GM12878 (cell line): Measurements from ENCODE around the gene PDE10A.

Experiments
- CTCF ChIP-seq, 3 experiments: IDR thresholded peaks in 2 of 3; conservative IDR thresholded peaks in 1 of 3; 2 replicates each; pipeline ENCODE4 v1.5.1; 2011; ENCODE audit warnings: low read depth in 3 of 3, low read length in 3 of 3, mild to moderate bottlenecking in 3 of 3, control low read depth in 2 of 3, moderate library complexity in 2 of 3, inconsistent platforms in 1 of 3, mixed read lengths in 1 of 3; ENCODE audit not compliant: control insufficient read depth in 2 of 3, insufficient read depth in 1 of 3; ENCODE audit errors: extremely low read depth in 1 of 3
- ETV6 ChIP-seq, 2 experiments: fragments of 450-650 bp in 1 of 2; IDR thresholded peaks in 1 of 2; conservative IDR thresholded peaks in 1 of 2; 2 replicates each; pipeline ENCODE4 v1.6.1; 2014; ENCODE audit warnings: antibody characterized with exemption in 1 of 2, borderline replicate concordance in 1 of 2, low read depth in 1 of 2, mild to moderate bottlenecking in 1 of 2, moderate library complexity in 1 of 2
- GATAD2B ChIP-seq: fragments of 450-650 bp; conservative IDR thresholded peaks from 2 replicates; pipeline ENCODE4 v1.6.1; 2017; ENCODE audit warnings: low read depth, mild to moderate bottlenecking, moderate library complexity
- POLR2AphosphoS5 ChIP-seq: IDR thresholded peaks from 2 replicates; pipeline ENCODE4 v1.6.1; 2011; ENCODE audit warnings: mild to moderate bottlenecking, low read length, inconsistent platforms

DNA sequence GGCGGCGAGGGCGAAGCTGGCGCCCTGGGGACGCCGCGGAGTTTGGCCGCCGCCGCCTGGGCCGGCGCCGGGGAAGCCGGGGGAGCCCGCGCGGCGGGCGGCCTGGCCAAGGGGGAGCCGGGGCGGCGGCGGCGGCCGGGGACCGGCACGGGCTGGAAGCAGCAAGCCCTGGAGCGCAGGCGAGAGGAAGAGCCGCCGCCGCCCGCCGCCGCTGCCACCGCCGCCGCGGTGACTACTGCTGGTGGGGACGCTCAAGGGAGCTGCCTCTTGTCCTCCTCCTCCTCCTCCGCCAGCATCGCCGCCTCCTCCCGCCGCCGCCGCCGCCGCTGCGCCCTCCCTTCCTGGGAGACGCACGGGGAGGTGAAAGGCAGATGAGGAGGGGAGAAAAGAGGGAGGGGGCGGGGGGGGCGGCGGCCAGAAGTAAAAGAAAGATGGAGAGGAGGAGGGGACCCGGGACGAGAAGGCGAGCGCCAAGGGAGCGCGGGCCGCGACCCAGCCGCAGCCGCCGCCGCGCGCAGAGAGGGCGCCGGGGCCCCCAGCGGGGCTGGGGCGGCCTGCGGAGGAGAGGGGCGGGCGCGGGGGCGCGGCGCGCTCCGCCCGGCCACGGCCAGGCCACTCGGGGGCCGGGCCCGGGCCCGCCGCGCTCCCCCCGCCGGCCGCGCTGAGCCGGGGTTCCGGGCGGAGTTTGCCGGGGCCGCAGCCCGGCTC is 846 bp downstream of the PDE10A start:
- TF ChIP-seq ETV6 (conservative IDR thresholded peaks at IDR 0.05 in 1 of 2, IDR thresholded peaks at IDR 0.05 in 1 of 2; ENCODE audit: borderline replicate concordance in 1 of 2, low read depth in 1 of 2) = no peak
- no peak for TF ChIP-seq POLR2AphosphoS5
- TF ChIP-seq CTCF (IDR thresholded peaks at IDR 0.05 in 2 of 3, conservative IDR thresholded peaks at IDR 0.05 in 1 of 3; ENCODE audit: control insufficient read depth in 2 of 3, extremely low read depth in 1 of 3, insufficient read depth in 1 of 3, low read depth in 3 of 3, low read length in 3 of 3) = no peak
- no peak for TF ChIP-seq GATAD2B
